Measurements from ENCODE around the gene SLC8A3. TPM values are rescaled to one million over a fixed set of nuclear protein-coding genes. Genes with fewer than 3 reads are reported as not detected.

The SLC8A3 gene
- total and polyA plus RNA-seq, 2 donors (not counting 3 experiments of a cell fraction or from before 2014, with no cell fraction given): not detected

GRCh38 chr14:70045844-70046535, 142.8 kb downstream of the SLC8A3 start:
- POLR2A ChIA-PET: no interaction called here
- dilution Hi-C loops (cut with MboI; ENCODE audit: extremely low pct_ligation_motif_present, low sequenced_read_pairs): no loop called here
- CTCF ChIA-PET: interaction anchor here (0.7 to 3.0 kb wide), 5 partner anchors 25 to 668 kb away, joined by 3 to 14 read pairs (median 3); no protein-coding TSS in a partner anchor
- intact Hi-C loops (cut with micrococcal nuclease): loop anchor here (1.0 to 2.0 kb wide), 5 partner anchors 28 to 771 kb away; no protein-coding TSS in a partner anchor
- peak; percentile 77 for FAIRE-seq
- H2AFZ ChIP-seq (ENCODE audit: low read depth, low read length): no peak overlapping the region
- DNase-seq (ENCODE audit: low read depth, low spot score): peak; percentile 56
- H3K4me2 ChIP-seq (ENCODE audit: insufficient read depth, low read length): no peak overlapping the region
- H3K36me3 ChIP-seq (ENCODE audit: control insufficient read depth in 2 of 2, extremely low read depth in 1 of 2, insufficient read depth in 2 of 2, low read length in 2 of 2): no peaks in the 10 kb centered on the region
- H3K4me1 ChIP-seq (ENCODE audit: control insufficient read depth, extremely low read depth, insufficient read depth, low read length): no peaks in the 10 kb centered on the region
- no peaks in the 10 kb centered on the region for H3K9me3 ChIP-seq (replicated peaks; ENCODE audit: control insufficient read depth, insufficient read depth, low read length)
- H3K27me3 ChIP-seq (ENCODE audit: control insufficient read depth in 2 of 2, insufficient read depth in 2 of 2, low read length in 2 of 2): peaks cover 0 to 3% of the 10 kb centered on the region in 2 experiments
- no peak overlapping the region for H3K27ac ChIP-seq (ENCODE audit: insufficient read depth, low read depth, low read length)
- H3K9me1 ChIP-seq (replicated peaks; ENCODE audit: control insufficient read depth, extremely low read depth, insufficient read depth, low read length): no peaks in the 10 kb centered on the region
- H3K9ac ChIP-seq (replicated peaks; ENCODE audit: extremely low read depth, insufficient read depth, low read length): no peak overlapping the region
- no peak overlapping the region for H3K4me3 ChIP-seq (replicated peaks in 1 of 3; ENCODE audit: insufficient read depth in 1 of 3, low read depth in 1 of 3, low read length in 3 of 3)
- TF ChIP-seq MAX (IDR thresholded peaks at IDR 0.05; ENCODE audit: insufficient read depth, insufficient read length): peak; percentile 44
- peak; percentile 49 for TF ChIP-seq MYC (IDR thresholded peaks at IDR 0.05; ENCODE audit: low read depth, low read length)
- no peak for TF ChIP-seq POLR2AphosphoS5 (IDR thresholded peaks at IDR 0.05; ENCODE audit: insufficient read depth, low read depth, low read length)
- TF ChIP-seq FOS (IDR thresholded peaks at IDR 0.05; ENCODE audit: borderline replicate concordance, insufficient read depth, low read length): no peak
- peak; percentile 56 to 91 for TF ChIP-seq CTCF (IDR thresholded peaks at IDR 0.05; ENCODE audit: extremely low read depth in 1 of 2, insufficient read depth in 1 of 2, low read depth in 1 of 2, low read length in 2 of 2)
- BruUV-seq (replicated peaks): no TSS peak
- H3K79me2 ChIP-seq (ENCODE audit: control insufficient read depth, insufficient read depth, low read length): no peaks in the 10 kb centered on the region
- H4K20me1 ChIP-seq (replicated peaks; ENCODE audit: control insufficient read depth, extremely low read depth, insufficient read depth, low read length): no peaks in the 10 kb centered on the region

Measured in endothelial cell of umbilical vein (primary cell).